Liver (tissue), 3 donors: ENCODE measurements around the gene MAN2B1.

Experiments used
- EGR1 ChIP-seq, 2 donors: IDR thresholded peaks; 2 replicates each; pipeline ENCODE4 v1.6.1; 2016 to 2018; ENCODE audit warnings: antibody characterized with exemption in 2 of 2, low read depth in 2 of 2
- FOXA1 ChIP-seq: IDR thresholded peaks from 2 replicates; pipeline ENCODE4 v1.6.1; 2016; ENCODE audit warnings: antibody characterized with exemption
- GABPA ChIP-seq, 2 donors: IDR thresholded peaks in 1 of 2; conservative IDR thresholded peaks in 1 of 2; 2 replicates each; pipeline ENCODE4 v1.6.1; 2016; ENCODE audit warnings: antibody characterized with exemption in 2 of 2, mild to moderate bottlenecking in 1 of 2, moderate library complexity in 1 of 2
- HNF4A ChIP-seq, 2 donors: conservative IDR thresholded peaks; 2 replicates each; pipeline ENCODE4 v1.6.1; 2016; ENCODE audit warnings: antibody characterized with exemption in 2 of 2, mild to moderate bottlenecking in 2 of 2
- JUND ChIP-seq, 2 donors: IDR thresholded peaks; 2 replicates each; pipeline ENCODE4 v1.6.1; 2016; ENCODE audit warnings: antibody characterized with exemption in 2 of 2
- RAD21 ChIP-seq, 2 donors: IDR thresholded peaks; 2 replicates each; pipeline ENCODE4 v1.6.1; 2016; ENCODE audit warnings: antibody characterized with exemption in 2 of 2, mild to moderate bottlenecking in 2 of 2
- SP1 ChIP-seq: IDR thresholded peaks from 2 replicates; pipeline ENCODE4 v1.6.1; 2018; ENCODE audit warnings: antibody characterized with exemption, mild to moderate bottlenecking
- TAF1 ChIP-seq: conservative IDR thresholded peaks from 2 replicates; pipeline ENCODE4 v1.6.1; 2016; ENCODE audit warnings: antibody characterized with exemption, mild to moderate bottlenecking
- YY1 ChIP-seq: IDR thresholded peaks from 2 replicates; pipeline ENCODE4 v1.6.1; 2016; ENCODE audit warnings: antibody characterized with exemption, mild to moderate bottlenecking
- TF ChIP-seq, protein P1 (sequence below): fragments of 150-350 bp; IDR thresholded peaks from 2 replicates; pipeline ENCODE4 v1.5.1; 2017; ENCODE audit warnings: improper control_type of control experiment, low read depth, low read length; ENCODE audit not compliant: missing input control
- TF ChIP-seq, protein P2 (sequence below): IDR thresholded peaks from 2 replicates; pipeline ENCODE4 v1.6.1; 2016; ENCODE audit warnings: antibody characterized with exemption
- TF ChIP-seq, protein P3 (sequence below): IDR thresholded peaks from 2 replicates; pipeline ENCODE4 v1.6.1; 2016; ENCODE audit warnings: antibody characterized with exemption
- TF ChIP-seq, protein P4 (sequence below): IDR thresholded peaks from 2 replicates; pipeline ENCODE4 v1.6.1; 2016; ENCODE audit warnings: antibody characterized with exemption, mild to moderate bottlenecking
- donor health status: healthy.
- donor health status: healthy.

DNA sequence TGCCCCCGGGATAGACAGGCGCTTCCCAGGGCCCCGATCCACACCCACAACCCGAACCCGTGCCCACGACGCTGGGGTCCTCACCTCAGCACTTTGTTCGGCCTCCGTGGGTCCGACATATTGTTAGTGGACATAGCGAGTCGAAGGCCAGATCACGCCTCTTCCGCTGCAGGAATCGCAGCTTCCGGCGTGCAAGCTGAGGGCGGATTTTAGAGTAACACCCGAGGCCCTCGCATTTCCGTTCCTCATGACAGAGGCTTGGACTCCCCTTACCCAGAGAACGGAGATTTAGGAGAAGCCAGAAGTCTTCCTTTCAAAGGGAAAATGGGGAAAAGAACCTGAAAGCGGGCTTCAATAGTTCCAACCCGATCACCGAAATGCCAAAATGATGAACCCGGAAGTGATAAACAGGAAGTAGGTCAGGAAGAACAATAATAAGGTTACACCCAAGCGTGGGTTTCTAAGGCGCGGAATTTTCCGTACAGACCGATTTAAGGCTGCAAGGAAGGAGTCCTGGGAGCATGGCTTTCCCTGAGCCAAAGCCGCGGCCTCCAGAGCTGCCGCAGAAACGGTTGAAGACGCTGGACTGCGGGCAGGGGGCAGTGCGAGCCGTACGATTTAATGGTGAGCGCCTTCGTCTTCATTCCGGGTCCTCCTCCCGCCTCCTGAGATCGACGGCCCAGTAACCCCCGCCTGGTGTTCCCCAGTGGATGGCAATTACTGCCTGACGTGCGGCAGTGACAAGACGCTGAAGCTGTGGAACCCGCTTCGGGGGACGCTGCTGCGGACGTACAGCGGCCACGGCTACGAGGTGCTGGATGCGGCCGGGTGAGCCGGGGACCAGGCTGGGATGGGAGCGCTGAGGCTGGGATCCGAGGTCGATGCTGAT, 3.0 kb upstream of the MAN2B1 start:
- TF ChIP-seq, protein P1, sequence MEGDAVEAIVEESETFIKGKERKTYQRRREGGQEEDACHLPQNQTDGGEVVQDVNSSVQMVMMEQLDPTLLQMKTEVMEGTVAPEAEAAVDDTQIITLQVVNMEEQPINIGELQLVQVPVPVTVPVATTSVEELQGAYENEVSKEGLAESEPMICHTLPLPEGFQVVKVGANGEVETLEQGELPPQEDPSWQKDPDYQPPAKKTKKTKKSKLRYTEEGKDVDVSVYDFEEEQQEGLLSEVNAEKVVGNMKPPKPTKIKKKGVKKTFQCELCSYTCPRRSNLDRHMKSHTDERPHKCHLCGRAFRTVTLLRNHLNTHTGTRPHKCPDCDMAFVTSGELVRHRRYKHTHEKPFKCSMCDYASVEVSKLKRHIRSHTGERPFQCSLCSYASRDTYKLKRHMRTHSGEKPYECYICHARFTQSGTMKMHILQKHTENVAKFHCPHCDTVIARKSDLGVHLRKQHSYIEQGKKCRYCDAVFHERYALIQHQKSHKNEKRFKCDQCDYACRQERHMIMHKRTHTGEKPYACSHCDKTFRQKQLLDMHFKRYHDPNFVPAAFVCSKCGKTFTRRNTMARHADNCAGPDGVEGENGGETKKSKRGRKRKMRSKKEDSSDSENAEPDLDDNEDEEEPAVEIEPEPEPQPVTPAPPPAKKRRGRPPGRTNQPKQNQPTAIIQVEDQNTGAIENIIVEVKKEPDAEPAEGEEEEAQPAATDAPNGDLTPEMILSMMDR: no peak
- TF ChIP-seq SP1 (peak; percentile 47), RAD21 (IDR thresholded peaks at IDR 0.05) (no peak), TAF1 (no peak), EGR1 (IDR thresholded peaks at IDR 0.05; ENCODE audit: low read depth in 2 of 2) (no peak), JUND (IDR thresholded peaks at IDR 0.05) (peak in 1 of 2 donors; percentile 51), YY1 (peak; percentile 94), FOXA1 (no peak), GABPA (IDR thresholded peaks at IDR 0.05 in 1 of 2, conservative IDR thresholded peaks at IDR 0.05 in 1 of 2) (peak; percentile 100), HNF4A (conservative IDR thresholded peaks at IDR 0.05) (no peak)
- TF ChIP-seq, protein P2, sequence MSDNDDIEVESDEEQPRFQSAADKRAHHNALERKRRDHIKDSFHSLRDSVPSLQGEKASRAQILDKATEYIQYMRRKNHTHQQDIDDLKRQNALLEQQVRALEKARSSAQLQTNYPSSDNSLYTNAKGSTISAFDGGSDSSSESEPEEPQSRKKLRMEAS: peak; percentile 76
- TF ChIP-seq, protein P3, sequence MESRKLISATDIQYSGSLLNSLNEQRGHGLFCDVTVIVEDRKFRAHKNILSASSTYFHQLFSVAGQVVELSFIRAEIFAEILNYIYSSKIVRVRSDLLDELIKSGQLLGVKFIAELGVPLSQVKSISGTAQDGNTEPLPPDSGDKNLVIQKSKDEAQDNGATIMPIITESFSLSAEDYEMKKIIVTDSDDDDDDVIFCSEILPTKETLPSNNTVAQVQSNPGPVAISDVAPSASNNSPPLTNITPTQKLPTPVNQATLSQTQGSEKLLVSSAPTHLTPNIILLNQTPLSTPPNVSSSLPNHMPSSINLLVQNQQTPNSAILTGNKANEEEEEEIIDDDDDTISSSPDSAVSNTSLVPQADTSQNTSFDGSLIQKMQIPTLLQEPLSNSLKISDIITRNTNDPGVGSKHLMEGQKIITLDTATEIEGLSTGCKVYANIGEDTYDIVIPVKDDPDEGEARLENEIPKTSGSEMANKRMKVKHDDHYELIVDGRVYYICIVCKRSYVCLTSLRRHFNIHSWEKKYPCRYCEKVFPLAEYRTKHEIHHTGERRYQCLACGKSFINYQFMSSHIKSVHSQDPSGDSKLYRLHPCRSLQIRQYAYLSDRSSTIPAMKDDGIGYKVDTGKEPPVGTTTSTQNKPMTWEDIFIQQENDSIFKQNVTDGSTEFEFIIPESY: no peak
- TF ChIP-seq, protein P4, sequence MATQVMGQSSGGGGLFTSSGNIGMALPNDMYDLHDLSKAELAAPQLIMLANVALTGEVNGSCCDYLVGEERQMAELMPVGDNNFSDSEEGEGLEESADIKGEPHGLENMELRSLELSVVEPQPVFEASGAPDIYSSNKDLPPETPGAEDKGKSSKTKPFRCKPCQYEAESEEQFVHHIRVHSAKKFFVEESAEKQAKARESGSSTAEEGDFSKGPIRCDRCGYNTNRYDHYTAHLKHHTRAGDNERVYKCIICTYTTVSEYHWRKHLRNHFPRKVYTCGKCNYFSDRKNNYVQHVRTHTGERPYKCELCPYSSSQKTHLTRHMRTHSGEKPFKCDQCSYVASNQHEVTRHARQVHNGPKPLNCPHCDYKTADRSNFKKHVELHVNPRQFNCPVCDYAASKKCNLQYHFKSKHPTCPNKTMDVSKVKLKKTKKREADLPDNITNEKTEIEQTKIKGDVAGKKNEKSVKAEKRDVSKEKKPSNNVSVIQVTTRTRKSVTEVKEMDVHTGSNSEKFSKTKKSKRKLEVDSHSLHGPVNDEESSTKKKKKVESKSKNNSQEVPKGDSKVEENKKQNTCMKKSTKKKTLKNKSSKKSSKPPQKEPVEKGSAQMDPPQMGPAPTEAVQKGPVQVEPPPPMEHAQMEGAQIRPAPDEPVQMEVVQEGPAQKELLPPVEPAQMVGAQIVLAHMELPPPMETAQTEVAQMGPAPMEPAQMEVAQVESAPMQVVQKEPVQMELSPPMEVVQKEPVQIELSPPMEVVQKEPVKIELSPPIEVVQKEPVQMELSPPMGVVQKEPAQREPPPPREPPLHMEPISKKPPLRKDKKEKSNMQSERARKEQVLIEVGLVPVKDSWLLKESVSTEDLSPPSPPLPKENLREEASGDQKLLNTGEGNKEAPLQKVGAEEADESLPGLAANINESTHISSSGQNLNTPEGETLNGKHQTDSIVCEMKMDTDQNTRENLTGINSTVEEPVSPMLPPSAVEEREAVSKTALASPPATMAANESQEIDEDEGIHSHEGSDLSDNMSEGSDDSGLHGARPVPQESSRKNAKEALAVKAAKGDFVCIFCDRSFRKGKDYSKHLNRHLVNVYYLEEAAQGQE: no peak
